ENCODE results near the gene RNU6-9. TPM values are rescaled to one million over a fixed set of nuclear protein-coding genes. Genes with fewer than 3 reads are reported as not detected.

RNU6-9 gene
- total and polyA plus RNA-seq, 10 donors = not detected

- TF ChIP-seq POLR2AphosphoS5 (IDR thresholded peaks at IDR 0.05) (no peak), CTCF (IDR thresholded peaks at IDR 0.05 in 8 of 11, conservative IDR thresholded peaks at IDR 0.05 in 3 of 11) (no peak), POLR2A (IDR thresholded peaks at IDR 0.05) (no peak)
These were observed 25.9 kb upstream of the RNU6-9 start for GRCh38 chr19:867301-867793.

GRCh38 chr19:867855-868457, 25.3 kb upstream of the RNU6-9 start:
- peaks cover 0 to 57% (median 33%) of the 10 kb centered on the region in 6 donors for H3K36me3 ChIP-seq
- no peak overlapping the region for H3K27ac ChIP-seq
- H3K27me3 ChIP-seq (replicated peaks in 1 of 7) = peaks cover 0 to 8% (median 2%) of the 10 kb centered on the region in 7 donors
- H3K4me1 ChIP-seq = peaks cover 12 to 25% (median 24%) of the 10 kb centered on the region in 6 donors
- DNase-seq = no peak
- intact Hi-C loops (cut with DNase I; ENCODE audit: low total_unique reads) = loop anchor here (10.0 kb wide), 1 partner anchor 117 kb away; the partner anchor contains the start of gene WDR18
- WGBS, 5 donors = 90 to 97% (median 93%) methylated on average over 7 to 39 of the region's 39 CpGs
- H3K4me3 ChIP-seq = no peak overlapping the region
- TF ChIP-seq POLR2AphosphoS5 (IDR thresholded peaks at IDR 0.05) = peak in 1 of 3 donors; percentile 49
- no peak for TF ChIP-seq CTCF (IDR thresholded peaks at IDR 0.05 in 8 of 11, conservative IDR thresholded peaks at IDR 0.05 in 3 of 11)
- H3K9me3 ChIP-seq = no peaks in the 10 kb centered on the region

More at GRCh38 chr19:867301-867793, 25.9 kb upstream of the RNU6-9 start:
- peaks cover 15 to 27% (median 26%) of the 10 kb centered on the region in 6 donors for H3K4me1 ChIP-seq
- 83 to 92% (median 91%) methylated on average over 16 of the region's 16 CpGs for WGBS, 5 donors
- peaks cover 0 to 14% (median 3%) of the 10 kb centered on the region in 7 donors for H3K27me3 ChIP-seq (replicated peaks in 1 of 7)
- no peak for DNase-seq
- peaks cover 0 to 57% (median 33%) of the 10 kb centered on the region in 6 donors for H3K36me3 ChIP-seq
- H3K27ac ChIP-seq = no peak overlapping the region
- no peaks in the 10 kb centered on the region for H3K9me3 ChIP-seq
- intact Hi-C loops (cut with DNase I; ENCODE audit: low total_unique reads) = loop anchor here (10.0 kb wide), 1 partner anchor 117 kb away; the partner anchor contains the start of gene WDR18
- no peak overlapping the region for H3K4me3 ChIP-seq

GRCh38 chr19:868458-869244, 24.6 kb upstream of the RNU6-9 start:
- TF ChIP-seq POLR2AphosphoS5 (IDR thresholded peaks at IDR 0.05) (peak in 2 of 3 donors; percentile 21 to 70), POLR2A (IDR thresholded peaks at IDR 0.05) (no peak)
- Histone ChIP-seq H3K27me3 (replicated peaks in 1 of 7) (peaks cover 0 to under 1% (median 0%) of the 10 kb centered on the region in 7 donors), H3K36me3 (peaks cover 0 to 62% (median 36%) of the 10 kb centered on the region in 6 donors), H3K9me3 (no peaks in the 10 kb centered on the region), H3K27ac (peak overlapping the region in 2 of 8 donors; percentile 31 to 35), H3K4me1 (peaks cover 5 to 23% (median 18%) of the 10 kb centered on the region in 6 donors), H3K4me3 (no peak overlapping the region)
- no peak for DNase-seq
- 93 to 97% (median 96%) methylated on average over 28 to 34 of the region's 34 CpGs for WGBS, 5 donors
- intact Hi-C loops (cut with DNase I; ENCODE audit: low total_unique reads) = loop anchor here (10.0 kb wide), 1 partner anchor 116 kb away; the partner anchor contains the start of gene WDR18

DNA sequence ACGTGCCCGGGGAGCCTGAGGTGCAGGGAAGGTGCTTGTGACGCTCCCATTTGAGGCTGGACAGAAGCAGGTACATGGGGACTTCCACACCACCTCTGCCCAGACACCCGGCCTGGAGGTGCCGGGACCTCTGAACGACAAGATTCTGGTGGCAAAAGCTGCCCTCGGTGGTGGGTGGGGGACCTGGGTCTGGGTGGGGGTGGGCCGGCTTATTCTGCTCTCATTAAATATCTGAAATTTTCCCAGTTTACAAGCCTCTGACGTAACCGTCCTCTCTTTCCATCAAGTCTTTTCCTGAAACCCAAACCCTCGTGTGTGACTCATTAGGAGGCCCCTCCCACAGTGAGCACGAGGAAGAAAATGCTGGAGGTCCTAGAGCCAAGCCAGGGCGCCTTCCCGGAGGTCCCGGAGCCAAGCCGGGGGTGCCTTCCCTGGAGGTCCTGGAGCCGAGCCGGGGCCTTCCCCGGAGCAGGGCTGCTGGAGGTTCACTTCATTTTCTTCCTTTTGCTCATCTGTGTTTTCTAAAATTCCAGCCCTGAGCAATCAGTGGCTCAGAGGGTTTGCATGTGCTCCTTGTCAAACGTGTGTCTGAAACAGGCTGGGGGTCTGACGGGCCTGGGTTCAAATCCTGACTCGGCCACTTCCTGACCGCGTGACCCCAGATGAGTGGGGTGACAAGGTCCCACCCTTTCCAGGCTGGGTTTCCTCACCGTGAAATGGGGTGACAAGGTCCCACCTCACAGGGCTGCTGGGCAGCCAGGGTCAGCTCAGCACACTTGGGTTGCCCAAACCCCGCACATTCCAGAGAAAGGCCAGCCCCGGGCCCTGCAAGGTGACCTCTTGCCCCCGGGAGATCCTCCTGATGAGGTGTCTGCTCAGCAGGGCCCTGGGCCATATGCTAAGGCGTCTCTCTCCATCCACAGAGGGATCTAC, 23.8 kb upstream of the RNU6-9 start:
- no peak for DNase-seq
- peak in 2 of 3 donors; percentile 14 to 33 for TF ChIP-seq POLR2AphosphoS5 (IDR thresholded peaks at IDR 0.05)
- no peak for TF ChIP-seq CTCF (IDR thresholded peaks at IDR 0.05 in 8 of 11, conservative IDR thresholded peaks at IDR 0.05 in 3 of 11)
- TF ChIP-seq POLR2A (IDR thresholded peaks at IDR 0.05) = no peak
- Histone ChIP-seq H3K27ac (peak overlapping the region in 3 of 8 donors; percentile 31 to 42 (median 35)), H3K4me3 (no peak overlapping the region), H3K4me1 (peaks cover 5 to 17% (median 10%) of the 10 kb centered on the region in 6 donors), H3K27me3 (replicated peaks in 1 of 7) (no peaks in the 10 kb centered on the region), H3K36me3 (peaks cover 0 to 71% (median 43%) of the 10 kb centered on the region in 6 donors), H3K9me3 (no peaks in the 10 kb centered on the region)
- 76 to 88% (median 80%) methylated on average over 21 to 29 of the region's 29 CpGs for WGBS, 5 donors
- intact Hi-C loops (cut with DNase I; ENCODE audit: low total_unique reads) = loop anchor here (10.0 kb wide), 1 partner anchor 115 kb away; the partner anchor contains the start of gene WDR18

All from spleen (tissue), 11 donors.